Suppressor macrophage (primary cell): Measurements from ENCODE around the gene C2CD3.
"Not testable (repeated sequence)": the region's sequence is repeated elsewhere in the genome, so short reads cannot be mapped to it uniquely, and the experiment has no call there.

Experiments used
- DNase-seq, 4 experiments: peaks; one replicate each; pipeline ENCODE4 v3.0.0-alpha.2; 2020 to 2022

The C2CD3 gene

GRCh38 chr11:74157169-74157568 lies 13.6 kb downstream of the C2CD3 start:
- no peak for DNase-seq

GRCh38 chr11:74154620-74155281 lies 16.1 kb downstream of the C2CD3 start:
- no peak for DNase-seq

- DNase-seq: no peak
Measured at GRCh38 chr11:74153224-74153623, 17.6 kb downstream of the C2CD3 start.

- DNase-seq: no peak
Measured at GRCh38 chr11:74147199-74147929, 23.4 kb downstream of the C2CD3 start.

DNA sequence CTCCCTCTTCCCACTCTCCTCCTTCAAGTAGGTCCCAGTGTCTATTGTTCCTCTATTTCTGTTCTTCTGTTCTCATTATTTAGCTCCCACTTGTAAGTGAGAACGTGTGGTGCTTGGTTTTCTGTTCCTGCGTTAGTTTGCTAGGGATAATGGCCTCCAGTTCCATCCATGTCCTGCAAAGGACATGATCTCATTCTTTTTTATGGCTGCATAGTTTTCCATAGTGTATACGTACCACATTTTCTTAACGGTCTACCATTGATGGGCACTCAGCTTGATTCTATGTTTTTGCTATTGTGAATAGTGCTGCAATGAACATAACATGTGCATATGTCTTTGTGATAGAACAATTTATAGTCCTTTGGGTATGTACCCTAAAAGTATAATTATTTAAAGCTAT lies 26.2 kb downstream of the C2CD3 start:
- DNase-seq: no peak

GRCh38 chr11:74142624-74143023 lies 28.2 kb downstream of the C2CD3 start:
- no peak for DNase-seq

GRCh38 chr11:74141908-74142307 lies 28.9 kb downstream of the C2CD3 start:
- DNase-seq: peak in 3 of 4 experiments; percentile 10 to 17 (median 14)

DNA sequence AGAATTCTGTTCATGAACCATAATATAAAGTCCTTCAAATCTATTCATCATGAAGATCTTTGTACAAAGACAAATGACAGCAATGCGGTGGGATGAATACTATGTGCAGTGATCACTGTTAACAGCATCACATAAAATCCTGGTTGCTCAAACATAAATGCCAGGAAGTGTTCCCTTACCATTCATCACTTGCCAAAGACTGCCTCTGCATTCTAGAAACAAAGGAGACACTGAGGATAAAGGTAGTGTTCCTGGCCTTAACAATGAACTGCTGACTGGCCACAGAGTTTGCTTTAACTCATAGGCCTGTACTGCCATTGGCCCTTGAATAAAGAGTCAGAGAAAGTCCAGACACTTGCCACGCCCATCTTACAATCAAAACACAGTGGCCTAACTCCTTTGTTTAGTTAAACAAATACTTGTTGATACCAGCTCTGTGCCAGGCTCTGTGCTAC lies 29.5 kb downstream of the C2CD3 start:
- DNase-seq: no peak

DNA sequence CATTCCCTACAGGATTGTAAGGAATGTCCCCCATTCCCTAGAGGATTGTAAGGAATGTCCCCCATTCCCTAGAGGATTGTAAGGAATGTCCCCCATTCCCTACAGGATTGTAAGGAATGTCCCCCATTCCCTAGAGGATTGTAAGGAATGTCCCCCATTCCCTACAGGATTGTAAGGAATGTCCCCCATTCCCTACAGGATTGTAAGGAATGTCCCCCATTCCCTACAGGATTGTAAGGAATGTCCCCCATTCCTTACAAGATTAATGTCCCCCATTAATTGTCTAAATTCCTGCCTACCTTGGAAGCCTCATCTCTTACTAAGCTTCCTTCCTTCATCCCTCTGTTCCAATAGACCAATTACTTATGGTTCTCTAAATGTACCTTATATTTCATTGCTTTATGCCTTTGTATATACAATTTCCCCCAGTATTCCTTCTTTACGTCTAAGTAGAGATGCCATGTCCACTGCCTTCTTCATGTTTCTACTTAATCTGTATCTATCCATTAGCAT lies 30.8 kb downstream of the C2CD3 start:
- not testable (repeated sequence) for DNase-seq

DNA sequence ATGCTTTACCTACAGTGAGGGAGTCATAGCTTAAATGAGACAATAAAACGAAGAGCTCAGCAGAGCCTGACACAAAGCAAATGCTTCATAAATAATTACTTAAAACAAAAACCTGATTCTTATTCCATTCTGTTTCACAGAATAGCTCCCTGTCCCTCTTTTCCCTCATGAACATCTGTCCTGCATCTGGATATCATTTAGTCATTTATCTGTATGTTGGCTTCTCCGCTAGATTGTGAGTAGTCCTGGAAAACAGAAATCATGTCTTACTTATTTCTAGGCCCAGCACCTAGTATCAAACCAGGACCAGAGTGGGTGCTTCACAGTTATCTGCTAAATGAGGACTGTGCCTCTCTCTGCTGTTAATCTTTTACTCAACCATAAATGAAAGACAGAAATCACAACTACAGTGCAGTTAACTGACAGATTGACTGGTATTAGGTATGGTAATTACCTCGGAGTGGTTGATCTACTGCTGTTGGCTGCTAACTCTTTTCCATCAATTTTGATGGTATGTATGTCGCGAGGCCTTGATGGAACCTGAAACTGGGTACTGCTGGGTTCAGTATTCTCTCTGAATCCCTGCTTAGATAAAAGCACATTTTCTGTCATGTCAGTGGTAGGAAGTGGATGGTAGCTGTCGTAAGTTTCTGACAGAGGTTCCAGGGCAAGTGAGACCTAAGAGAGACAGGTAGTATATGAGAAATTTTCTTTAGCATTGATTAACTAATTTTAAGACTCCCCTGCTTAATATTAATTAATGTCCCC lies 31.5 kb downstream of the C2CD3 start:
- no peak for DNase-seq

DNA sequence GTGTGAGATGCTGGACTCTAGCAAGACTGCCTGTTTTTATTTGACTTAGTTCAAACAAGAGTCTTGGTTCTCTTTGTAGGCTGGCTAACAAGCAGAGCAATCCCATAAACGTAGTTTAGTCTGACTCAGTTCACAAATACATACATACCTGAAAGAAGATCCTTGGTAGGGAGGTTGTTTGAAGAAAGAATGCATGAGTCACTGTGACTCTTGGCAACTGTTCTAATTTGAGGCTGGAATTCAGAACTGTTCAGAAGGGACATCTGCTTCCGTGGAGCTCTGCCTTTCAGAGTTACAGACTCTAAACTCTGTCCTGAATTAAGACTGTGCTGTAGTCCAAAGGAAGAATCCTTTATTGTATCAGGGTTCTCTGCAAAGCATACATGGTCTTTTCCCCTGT lies 32.2 kb downstream of the C2CD3 start:
- DNase-seq: no peak

DNA sequence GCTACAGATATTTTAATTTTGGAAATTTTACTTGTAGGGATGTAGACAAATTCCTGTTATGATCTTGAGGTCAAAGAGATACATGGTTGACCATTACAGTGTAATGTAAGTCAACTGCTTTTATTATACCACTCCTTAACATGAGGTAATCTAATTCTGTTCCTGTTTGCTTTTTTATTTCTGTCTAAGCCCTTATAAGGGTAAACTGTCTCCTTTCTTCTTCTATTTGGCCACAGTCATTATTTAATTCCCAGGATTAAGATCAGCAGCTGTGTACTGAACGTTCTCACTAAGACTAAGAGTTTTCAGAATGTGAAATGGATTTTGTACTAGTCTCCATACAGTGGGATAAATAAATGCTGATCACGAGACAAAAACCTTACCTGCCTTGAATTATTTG lies 32.8 kb downstream of the C2CD3 start:
- DNase-seq: no peak

GRCh38 chr11:74135127-74135840 lies 35.5 kb downstream of the C2CD3 start:
- DNase-seq: peak; percentile 64 to 87 (median 80)

DNA sequence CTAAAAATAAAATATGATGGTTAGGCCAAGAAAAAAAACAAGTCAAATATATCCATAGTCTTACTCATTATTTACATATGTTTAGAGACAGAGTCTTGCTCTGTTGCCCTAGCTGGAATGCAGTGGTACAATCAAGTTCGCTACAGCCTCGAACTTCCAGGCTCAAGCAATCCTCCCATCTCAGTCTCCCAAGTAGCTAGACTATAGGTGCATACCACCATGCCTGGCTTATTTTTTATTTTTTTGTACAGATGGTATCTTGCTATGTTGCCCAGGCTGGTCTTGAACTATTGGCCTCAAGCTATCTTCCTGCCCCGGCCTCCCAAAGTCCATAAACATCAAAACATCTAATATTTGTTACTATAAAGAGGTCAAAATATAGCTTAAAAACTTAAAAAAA lies 36.1 kb downstream of the C2CD3 start:
- no peak for DNase-seq

DNA sequence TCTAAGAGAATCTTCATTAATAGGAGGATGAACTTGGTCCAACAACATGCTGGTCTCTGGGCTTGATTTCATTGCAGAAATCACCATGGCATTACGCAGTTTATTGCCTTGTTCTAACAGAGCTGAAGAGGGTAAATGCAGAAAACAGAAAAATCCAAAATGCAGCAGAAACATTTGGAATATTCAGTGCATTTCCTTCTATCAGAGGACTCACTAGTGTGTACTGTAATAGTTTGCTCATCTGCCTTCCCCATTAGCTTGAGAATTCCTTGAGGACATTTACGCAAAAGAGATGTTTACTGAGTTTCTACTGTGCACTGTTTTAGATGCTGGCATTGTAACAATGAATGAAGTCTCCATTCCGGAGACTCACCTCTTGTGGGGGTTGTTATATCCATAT lies 37.4 kb downstream of the C2CD3 start:
- DNase-seq: no peak

DNA sequence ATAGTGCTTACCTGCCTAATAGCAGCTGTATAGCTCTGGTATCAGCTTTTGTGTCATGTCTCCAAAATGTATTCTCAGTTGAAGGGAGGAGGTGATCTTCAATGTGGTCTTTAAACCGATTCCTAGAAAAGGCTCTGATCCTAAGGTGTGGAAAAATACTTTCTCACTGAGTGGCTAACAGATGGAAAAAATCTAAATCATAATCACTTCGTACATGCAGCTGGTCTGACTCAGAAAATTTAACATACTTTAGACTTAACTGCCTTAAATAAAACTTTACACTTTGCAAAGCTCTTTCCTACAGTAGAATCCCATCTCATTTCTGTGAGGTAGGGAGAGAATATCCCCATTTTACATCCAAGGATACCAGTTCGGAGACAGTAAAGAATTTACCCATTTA lies 38.0 kb downstream of the C2CD3 start:
- DNase-seq: no peak

- not testable (repeated sequence) for DNase-seq
Measured at GRCh38 chr11:74129121-74129520, 41.7 kb downstream of the C2CD3 start.

DNA sequence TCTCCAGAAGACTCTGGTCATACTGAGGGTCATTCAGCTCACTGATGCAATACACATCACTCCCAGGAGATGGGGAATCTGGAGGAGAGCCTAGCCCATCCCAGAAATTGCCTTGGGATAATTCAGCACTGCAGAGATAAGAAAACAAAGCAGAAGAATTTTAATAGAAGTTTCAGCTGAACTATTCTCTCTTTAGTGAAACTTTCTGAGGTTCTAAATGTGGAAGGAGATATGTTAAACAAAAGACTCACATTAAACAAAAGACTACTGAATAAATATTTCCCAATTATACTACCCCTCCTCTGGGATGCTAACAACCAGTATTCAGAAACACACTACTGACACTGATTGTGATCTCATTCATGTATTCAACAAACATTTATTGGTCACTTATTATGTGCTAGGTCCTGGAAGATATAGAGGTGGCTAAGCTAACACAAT lies 47.8 kb downstream of the C2CD3 start:
- DNase-seq: no peak

DNA sequence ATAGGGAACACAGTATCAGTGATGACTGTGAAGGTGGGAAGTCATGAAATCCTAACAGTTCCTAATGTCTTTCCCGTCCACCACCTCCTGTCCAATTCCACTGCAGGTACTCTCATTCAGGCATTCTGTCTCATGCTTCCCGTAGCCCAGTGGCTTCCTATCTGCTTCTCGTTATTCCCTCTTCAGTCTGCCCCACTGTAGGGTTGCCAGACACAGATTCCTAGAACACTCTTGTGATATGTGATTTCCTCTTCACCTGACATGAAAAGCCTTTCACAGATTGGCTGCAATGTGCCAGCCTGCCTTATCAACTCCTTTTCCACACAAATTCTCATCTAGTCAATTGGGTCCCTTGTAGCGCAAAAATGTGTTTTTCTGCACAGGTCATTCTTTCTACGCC lies 49.0 kb downstream of the C2CD3 start:
- DNase-seq: no peak

DNA sequence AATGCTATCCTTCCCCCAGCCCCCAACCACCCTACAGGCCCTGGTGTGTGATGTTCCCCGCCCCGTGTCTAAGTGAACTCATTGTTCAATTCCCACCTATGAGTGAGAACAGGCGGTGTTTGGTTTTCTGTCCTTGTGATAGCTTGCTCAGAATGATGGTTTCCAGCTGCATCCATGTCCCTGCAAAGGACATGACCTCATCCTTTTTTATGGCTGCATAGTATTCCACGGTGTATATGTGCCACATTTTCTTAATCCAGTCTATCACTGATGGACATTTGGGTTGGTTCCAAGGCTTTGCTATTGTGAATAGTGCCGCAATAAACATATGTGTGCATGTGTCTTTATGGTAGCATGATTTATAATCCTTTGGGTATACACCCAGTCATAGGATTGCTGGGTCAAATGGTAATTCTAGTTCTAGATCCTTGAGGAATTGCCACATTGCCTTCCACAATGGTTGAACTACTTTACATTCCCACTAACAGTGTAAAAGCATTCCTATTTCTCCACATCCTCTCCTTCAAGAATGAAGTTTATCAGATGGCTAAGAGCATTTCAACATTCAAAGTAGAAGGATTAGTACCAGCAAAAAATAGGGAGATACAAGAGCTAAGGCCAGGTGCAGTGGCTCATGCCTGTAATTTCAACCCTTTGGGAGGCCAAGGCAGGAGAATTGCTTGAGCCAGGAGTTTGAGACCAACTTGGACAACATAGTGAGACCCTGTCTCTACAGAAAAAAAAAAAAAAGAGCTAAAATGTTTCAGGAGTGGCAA lies 50.4 kb downstream of the C2CD3 start:
- not testable (repeated sequence) for DNase-seq

DNA sequence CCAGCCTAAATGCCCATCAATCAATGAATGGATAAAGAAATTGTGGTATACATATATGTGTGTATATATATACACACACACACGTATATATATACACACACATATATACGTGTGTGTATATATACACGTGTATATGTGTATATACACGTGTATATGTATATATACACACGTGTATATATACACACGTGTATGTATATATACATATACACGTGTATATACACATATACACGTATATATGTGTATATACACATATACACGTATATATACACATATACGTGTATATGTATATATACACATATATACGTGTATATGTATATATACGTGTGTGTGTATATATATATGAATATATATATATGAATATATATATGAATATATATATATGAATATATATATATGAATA lies 54.1 kb downstream of the C2CD3 start:
- DNase-seq: no peak

GRCh38 chr11:74112877-74113276 lies 57.9 kb downstream of the C2CD3 start:
- no peak for DNase-seq
